Body of pancreas (tissue), 4 donors: Measurements from ENCODE around the gene SULT1A3. TPM values are rescaled to one million over a fixed set of nuclear protein-coding genes. Genes with fewer than 3 reads are reported as not detected.
"Not testable (repeated sequence)": the region's sequence is repeated elsewhere in the genome, so short reads cannot be mapped to it uniquely, and the experiment has no call there.

ENCODE experiments used
- ATAC-seq: fragments of 150-250 bp; one replicate; pipeline ENCODE4 v1.9.1; 2016
- DNase-seq, 4 donors: peaks; one replicate each; pipeline ENCODE4 v3.0.0-alpha.2; 2019
- H3K27ac ChIP-seq, 4 donors: fragments of 200-600 bp; sonication (generic); 1 replicate in 3 of 4; 2 replicates in 1 of 4; pipeline versions ENCODE4 v1.5.1 to v1.6.1; 2016 to 2019; ENCODE audit warnings: mild to moderate bottlenecking in 1 of 4, mixed read lengths in 1 of 4, moderate library complexity in 1 of 4
- H3K27me3 ChIP-seq, 2 donors: fragments of 200-600 bp; sonication (generic); one replicate each; pipeline ENCODE4 v1.6.0; 2016; ENCODE audit warnings: mild to moderate bottlenecking in 1 of 2
- H3K36me3 ChIP-seq, 2 donors: fragments of 200-600 bp; sonication (generic); replicated peaks in 1 of 2; 2 replicates each; pipeline ENCODE4 v1.5.1; 2016; ENCODE audit warnings: low read depth in 2 of 2; ENCODE audit not compliant: insufficient read depth in 1 of 2
- H3K4me1 ChIP-seq: fragments of 200-600 bp; sonication (generic); one replicate; pipeline ENCODE4 v1.6.0; 2016
- H3K4me3 ChIP-seq, 2 donors: fragments of 200-600 bp; sonication (generic); 1 replicate in 1 of 2; 2 replicates in 1 of 2; pipeline ENCODE4 v1.5.1; 2016 to 2019
- H3K9me3 ChIP-seq, 3 donors: fragments of 200-600 bp; sonication (generic); 1 replicate in 2 of 3; 2 replicates in 1 of 3; pipeline ENCODE4 v1.5.1; 2016
- WGBS, 2 donors: methylation state at CpG; one replicate each; pipeline ENCODE4 v1.1.5; 2017; 5-methylcytosine and 5-hydroxymethylcytosine counted together
- intact Hi-C: fragments of 100-400 bp; cut with DNase I; formaldehyde crosslinking; loops from one replicate; pipeline ENCODE4 v1.15.1; 2023
- small RNA-seq: library from RNA; depleted of rRNA; stranded (forward); fragments of <200 nt; gene quantifications from one replicate; pipeline ENCODE3, GENCODE V24; 2016
- total RNA-seq, 2 donors: library from RNA; depleted of rRNA; stranded (reverse); fragments of >200 nt; gene quantifications; one replicate each; pipeline ENCODE4 v1.1.0, GENCODE V29; 2016

Gene SULT1A3
- total RNA-seq, 2 donors from 2014 or later: 5.7 to 63.3 TPM

GRCh38 chr16:30199608-30200343, 721 bp downstream of the SULT1A3 start:
- H3K4me1 ChIP-seq, H3K4me3 ChIP-seq, DNase-seq, intact Hi-C loops, H3K36me3 ChIP-seq, H3K27me3 ChIP-seq, H3K9me3 ChIP-seq, H3K27ac ChIP-seq: not testable (repeated sequence)
- WGBS, 2 donors: no CpG with 5 or more reads among the region's 15 CpGs
- peak; percentile 79 for ATAC-seq

- ATAC-seq (peak; percentile 68), DNase-seq (peak in 2 of 4 donors; percentile 10 to 18)
- WGBS, 2 donors: 1% methylated on average over 19 of the region's 52 CpGs; no CpG with 5 or more reads in 1 of the 2 donors
These were observed 6.6 kb downstream of the SULT1A3 start for GRCh38 chr16:30205541-30206236.

GRCh38 chr16:30206252-30206651, 7.2 kb downstream of the SULT1A3 start:
- WGBS, 2 donors: no CpG with 5 or more reads among the region's 33 CpGs
- H3K36me3 ChIP-seq, H3K27ac ChIP-seq, DNase-seq, H3K4me1 ChIP-seq, H3K9me3 ChIP-seq, H3K27me3 ChIP-seq, H3K4me3 ChIP-seq, intact Hi-C loops: not testable (repeated sequence)
- peak; percentile 18 for ATAC-seq

More at GRCh38 chr16:30205541-30206236, 6.6 kb downstream of the SULT1A3 start:
- H3K4me3 ChIP-seq, H3K36me3 ChIP-seq, H3K9me3 ChIP-seq, H3K27me3 ChIP-seq, intact Hi-C loops, H3K4me1 ChIP-seq, H3K27ac ChIP-seq: not testable (repeated sequence)

GRCh38 chr16:30207063-30207704, 8.1 kb downstream of the SULT1A3 start:
- H3K4me3 ChIP-seq, H3K9me3 ChIP-seq, H3K4me1 ChIP-seq, intact Hi-C loops, H3K36me3 ChIP-seq, H3K27ac ChIP-seq, H3K27me3 ChIP-seq: not testable (repeated sequence)
- DNase-seq: peak; percentile 4 to 27 (median 9)
- WGBS, 2 donors: 21% methylated on average over 2 of the region's 9 CpGs; no CpG with 5 or more reads in 1 of the 2 donors
- ATAC-seq: peak; percentile 18

GRCh38 chr16:30209032-30209431, 10.0 kb downstream of the SULT1A3 start:
- ATAC-seq: peak; percentile 51
- intact Hi-C loops, H3K36me3 ChIP-seq, H3K9me3 ChIP-seq, H3K4me1 ChIP-seq, H3K4me3 ChIP-seq, H3K27ac ChIP-seq, H3K27me3 ChIP-seq: not testable (repeated sequence)
- DNase-seq: peak in 2 of 4 donors; percentile 14 to 41
- WGBS, 2 donors: 20% methylated on average over 2 of the region's 6 CpGs; no CpG with 5 or more reads in 1 of the 2 donors

- DNase-seq, H3K4me3 ChIP-seq, H3K27ac ChIP-seq, H3K27me3 ChIP-seq, H3K36me3 ChIP-seq, H3K9me3 ChIP-seq, intact Hi-C loops, H3K4me1 ChIP-seq, ATAC-seq: not testable (repeated sequence)
- WGBS, 2 donors: no CpG with 5 or more reads among the region's 4 CpGs
These were observed 12.4 kb downstream of the SULT1A3 start for GRCh38 chr16:30211414-30211813.

- intact Hi-C loops, H3K4me1 ChIP-seq, H3K27ac ChIP-seq, DNase-seq, H3K27me3 ChIP-seq, ATAC-seq, H3K9me3 ChIP-seq, H3K4me3 ChIP-seq, H3K36me3 ChIP-seq: not testable (repeated sequence)
- 69% methylated on average over 4 of the region's 5 CpGs; no CpG with 5 or more reads in 1 of the 2 donors for WGBS, 2 donors
These were observed 18.0 kb downstream of the SULT1A3 start for GRCh38 chr16:30217082-30217481.

GRCh38 chr16:30248379-30248778, 49.3 kb downstream of the SULT1A3 start, which contains the start of gene NPIPB13:
Gene NPIPB13, minus strand, starts transcription at chr16:30248479. Its CDS starts 2,906 bp downstream, at chr16:30245573.
- intact Hi-C loops, ATAC-seq: not testable (repeated sequence)
- whole genome bisulfite sequencing, 2 donors: no CpG with 5 or more reads among the region's 4 CpGs

More at GRCh38 chr16:30248379-30248778, 49.3 kb downstream of the SULT1A3 start, which contains the start of gene NPIPB13:
- H3K9me3 ChIP-seq, H3K27ac ChIP-seq, H3K4me3 ChIP-seq, H3K36me3 ChIP-seq, H3K27me3 ChIP-seq, DNase-seq, H3K4me1 ChIP-seq: not testable (repeated sequence)

Small RNA genes within 50 kb of the gene (small RNA-seq; reads per million reads assigned to genes)
- not detected for gene AC106782.4

Other genes starting within 250 kb of the SULT1A3 start
- 10 to 100 TPM; 67.5 to 71.9 TPM for gene TMEM219, start 237.2 kb upstream of the SULT1A3 start, total RNA-seq
- 10 to 100 TPM; 31.1 to 58.3 TPM for gene TAOK2, start 225.4 kb upstream of the SULT1A3 start, total RNA-seq
- gene HIRIP3, start 203.6 kb upstream of the SULT1A3 start, total RNA-seq: 10 to 100 TPM; 11.2 to 17.1 TPM
- 10 to 100 TPM; 28.3 to 54.5 TPM for gene INO80E, start 203.0 kb upstream of the SULT1A3 start, total RNA-seq
- gene DOC2A, start 188.2 kb upstream of the SULT1A3 start, total RNA-seq: under 1 TPM in 1 of 2 donors, not detected in 1; 0.78 TPM
- not detected for gene C16orf92, start 176.1 kb upstream of the SULT1A3 start, total RNA-seq
- not detected for gene TLCD3B, start 168.0 kb upstream of the SULT1A3 start, total RNA-seq
- 100 to 1,000 TPM; 306 to 384 TPM for gene ALDOA, start 133.5 kb upstream of the SULT1A3 start, total RNA-seq
- gene PPP4C, start 123.3 kb upstream of the SULT1A3 start, total RNA-seq: 10 to 100 TPM; 29.3 to 32.2 TPM
- 1 to 10 TPM; 1.8 to 2.6 TPM for gene TBX6, start 107.3 kb upstream of the SULT1A3 start, total RNA-seq
- gene YPEL3, start 103.0 kb upstream of the SULT1A3 start, total RNA-seq: 10 to 100 TPM; 28.3 to 84.8 TPM
- 1 to 10 TPM in 1 of 2 donors, not detected in 1; 1.8 TPM for gene GDPD3, start 85.7 kb upstream of the SULT1A3 start, total RNA-seq
- gene MAPK3, start 76.0 kb upstream of the SULT1A3 start, total RNA-seq: 10 to 100 TPM; 28.8 to 35.3 TPM
- 10 to 100 TPM in 1 of 2 donors, 1 to 10 TPM in 1; 8.2 to 17.4 TPM for gene CORO1A, start 15.7 kb upstream of the SULT1A3 start, total RNA-seq
- 10 to 100 TPM; 47.5 to 54.7 TPM for gene BOLA2B, start 5.6 kb upstream of the SULT1A3 start, total RNA-seq
- gene SLX1A, start 5.4 kb upstream of the SULT1A3 start, total RNA-seq: 10 to 100 TPM; 41.5 to 65.3 TPM
- 1 to 10 TPM in 1 of 2 donors, under 1 TPM in 1; 0.33 to 3.1 TPM for gene NPIPB13, start 49.2 kb downstream of the SULT1A3 start, total RNA-seq
- gene CD2BP2, start 156.1 kb downstream of the SULT1A3 start, total RNA-seq: 10 to 100 TPM; 19.8 to 20.2 TPM
- gene TBC1D10B, start 171.2 kb downstream of the SULT1A3 start, total RNA-seq: 10 to 100 TPM; 17.9 to 22.1 TPM
- not detected for gene MYL11, start 175.5 kb downstream of the SULT1A3 start, total RNA-seq
- under 1 TPM; 0.26 to 0.33 TPM for gene SEPTIN1, start 183.3 kb downstream of the SULT1A3 start, total RNA-seq
- gene ZNF48, start 196.2 kb downstream of the SULT1A3 start, total RNA-seq: 10 to 100 TPM in 1 of 2 donors, 1 to 10 TPM in 1; 9.3 to 12.2 TPM
- 10 to 100 TPM; 16.6 to 18.8 TPM for gene ZNF771, start 208.4 kb downstream of the SULT1A3 start, total RNA-seq
- gene DCTPP1, start 230.8 kb downstream of the SULT1A3 start, total RNA-seq: 10 to 100 TPM in 1 of 2 donors, 1 to 10 TPM in 1; 3.3 to 15.0 TPM
- gene SEPHS2, start 246.6 kb downstream of the SULT1A3 start, total RNA-seq: 10 to 100 TPM; 28.0 to 29.6 TPM